H1 (cell line): ENCODE data around the gene CLIP3. TPM values are rescaled to one million over a fixed set of nuclear protein-coding genes. Genes with fewer than 3 reads are reported as not detected.

ENCODE experiments used
- CTCF ChIA-PET: fragments of 300-600 bp; sonication (Branson Sonifier 250); formaldehyde crosslinking; loops from one replicate; lab custom pipeline; 2021; ENCODE audit not compliant: partially characterized antibody; lab: Charles Lee
- POLR2A ChIA-PET: fragments of 300-600 bp; sonication (Branson Sonifier 250); formaldehyde crosslinking; loops from one replicate; lab custom pipeline; 2021; ENCODE audit warnings: inconsistent platforms; ENCODE audit not compliant: partially characterized antibody; lab: Charles Lee
- DNase-seq, 2 experiments: peaks; one replicate each; pipeline versions ENCODE4 v3.0.0 to v3.0.0-alpha.2; 2010 to 2022; ENCODE audit warnings: low spot score in 2 of 2, low read depth in 1 of 2, mixed read lengths in 1 of 2
- FAIRE-seq: peaks from 2 replicates; lab custom pipeline; 2011; peaks lifted over from hg19 to GRCh38; lab: Jason Lieb, UNC
- H2AFZ ChIP-seq: 2 replicates; pipeline ENCODE4 v1.8.1; 2012; ENCODE audit warnings: low read length, inconsistent platforms
- H2AK5ac ChIP-seq: 2 replicates; pipeline ENCODE4 v1.6.1; 2013; ENCODE audit warnings: low read depth, low read length
- H2BK120ac ChIP-seq: replicated peaks from 2 replicates; pipeline ENCODE3; 2013; ENCODE audit warnings: low read depth, low read length, inconsistent platforms
- H2BK12ac ChIP-seq: 2 replicates; pipeline ENCODE4 v1.6.1; 2013; ENCODE audit warnings: low read depth, low read length
- H2BK15ac ChIP-seq: 2 replicates; pipeline ENCODE4 v1.6.1; 2013; ENCODE audit warnings: low read length
- H2BK20ac ChIP-seq: 2 replicates; pipeline ENCODE4 v1.6.1; 2013; ENCODE audit warnings: low read length
- H2BK5ac ChIP-seq: 2 replicates; pipeline ENCODE4 v1.6.1; 2013; ENCODE audit warnings: low read depth, low read length
- H3K14ac ChIP-seq: 2 replicates; pipeline ENCODE4 v1.6.1; 2013; ENCODE audit warnings: inconsistent platforms; ENCODE audit not compliant: insufficient read length
- H3K18ac ChIP-seq: 2 replicates; pipeline ENCODE4 v1.6.1; 2013; ENCODE audit warnings: low read length; ENCODE audit errors: extremely low read depth
- H3K23ac ChIP-seq: 2 replicates; pipeline ENCODE4 v1.6.1; 2013; ENCODE audit warnings: inconsistent platforms; ENCODE audit not compliant: insufficient read length
- H3K23me2 ChIP-seq: 2 replicates; pipeline ENCODE4 v1.6.1; 2013; ENCODE audit warnings: low read depth, low read length
- H3K27ac ChIP-seq: 2 replicates; pipeline ENCODE4 v1.6.1; 2011; ENCODE audit warnings: low read depth, low read length, inconsistent platforms
- H3K27me3 ChIP-seq, 4 experiments: replicated peaks in 1 of 4; 1 replicate in 1 of 4; 2 replicates in 3 of 4; pipeline versions ENCODE4 v1.6.1 to v1.8.1; 2011 to 2013; ENCODE audit warnings: low read length in 3 of 4, mild to moderate bottlenecking in 3 of 4, inconsistent platforms in 2 of 4, mixed read lengths in 2 of 4, moderate library complexity in 1 of 4; ENCODE audit not compliant: control insufficient read depth in 3 of 4, insufficient read depth in 3 of 4; ENCODE audit errors: extremely low read depth in 1 of 4
- H3K36me3 ChIP-seq, 4 experiments: 2 replicates each; pipeline versions ENCODE4 v1.6.1 to v1.8.1; 2011 to 2013; ENCODE audit warnings: mild to moderate bottlenecking in 4 of 4, low read length in 3 of 4, moderate library complexity in 2 of 4, control low read depth in 1 of 4, inconsistent platforms in 1 of 4; ENCODE audit not compliant: insufficient read depth in 4 of 4, control insufficient read depth in 2 of 4
- H3K4ac ChIP-seq: replicated peaks from 2 replicates; pipeline ENCODE3; 2013; ENCODE audit warnings: low read length, low read depth, mixed read lengths, inconsistent platforms; ENCODE audit not compliant: insufficient read length
- H3K4me1 ChIP-seq, 4 experiments: replicated peaks in 1 of 4; 1 replicate in 1 of 4; 2 replicates in 3 of 4; pipeline versions ENCODE4 v1.6.1 to v1.8.1; 2011 to 2013; ENCODE audit warnings: low read length in 3 of 4, inconsistent platforms in 2 of 4, mixed read lengths in 1 of 4; ENCODE audit not compliant: insufficient read depth in 4 of 4, control insufficient read depth in 3 of 4
- H3K4me2 ChIP-seq, 2 experiments: 2 replicates each; pipeline versions ENCODE4 v1.6.1 to v1.8.1; 2011 to 2013; ENCODE audit warnings: low read depth in 2 of 2, low read length in 2 of 2, control low read depth in 1 of 2, inconsistent platforms in 1 of 2, mild to moderate bottlenecking in 1 of 2; ENCODE audit not compliant: insufficient read depth in 1 of 2
- H3K4me3 ChIP-seq, 4 experiments: fragments of 200-600, 300-600 bp in 1 of 4; sonication (generic), shearing (Covaris generic), sonication (Bioruptor Twin) in 1 of 4; 2 replicates each; pipeline versions ENCODE4 v1.5.1 to v1.8.1; 2011 to 2016; ENCODE audit warnings: low read length in 4 of 4, low read depth in 3 of 4, control low read depth in 2 of 4, inconsistent platforms in 2 of 4, mild to moderate bottlenecking in 2 of 4, mixed read lengths in 1 of 4, moderate library complexity in 1 of 4; ENCODE audit not compliant: insufficient read depth in 2 of 4; ENCODE audit errors: extremely low read depth in 1 of 4
- H3K56ac ChIP-seq: replicated peaks from 2 replicates; pipeline ENCODE3; 2013; ENCODE audit warnings: low read depth, mild to moderate bottlenecking, mixed read lengths, low read length, inconsistent platforms; ENCODE audit not compliant: insufficient read length
- H3K79me1 ChIP-seq: 2 replicates; pipeline ENCODE4 v1.6.1; 2013; ENCODE audit warnings: low read depth, low read length, control low read depth
- H3K79me2 ChIP-seq, 2 experiments: 2 replicates each; pipeline versions ENCODE4 v1.6.1 to v1.8.1; 2012 to 2013; ENCODE audit warnings: low read length in 2 of 2, mild to moderate bottlenecking in 2 of 2, inconsistent platforms in 1 of 2; ENCODE audit not compliant: insufficient read depth in 2 of 2, control insufficient read depth in 1 of 2
- H3K9ac ChIP-seq, 4 experiments: replicated peaks in 1 of 4; 1 replicate in 1 of 4; 2 replicates in 3 of 4; pipeline versions ENCODE4 v1.6.1 to v1.8.1; 2011 to 2013; ENCODE audit warnings: low read depth in 3 of 4, low read length in 3 of 4, control low read depth in 2 of 4, mild to moderate bottlenecking in 2 of 4, moderate library complexity in 2 of 4, inconsistent platforms in 1 of 4; ENCODE audit errors: extremely low read depth in 1 of 4
- H3K9me3 ChIP-seq, 2 experiments: 2 replicates each; pipeline versions ENCODE4 v1.6.1 to v1.8.1; 2012 to 2013; ENCODE audit warnings: mild to moderate bottlenecking in 2 of 2, moderate library complexity in 2 of 2, control low read depth in 1 of 2, inconsistent platforms in 1 of 2, low read depth in 1 of 2, low read length in 1 of 2, mixed read lengths in 1 of 2; ENCODE audit not compliant: insufficient read depth in 2 of 2
- H4K20me1 ChIP-seq, 2 experiments: replicated peaks in 1 of 2; 2 replicates each; pipeline versions ENCODE3 to v1.8.1; 2011 to 2013; ENCODE audit warnings: inconsistent platforms in 2 of 2, low read length in 2 of 2, mild to moderate bottlenecking in 1 of 2; ENCODE audit not compliant: insufficient read depth in 2 of 2, control insufficient read depth in 1 of 2
- H4K5ac ChIP-seq: 2 replicates; pipeline ENCODE4 v1.6.1; 2013; ENCODE audit warnings: low read length, low read depth, mixed read lengths, inconsistent platforms; ENCODE audit not compliant: insufficient read length
- H4K8ac ChIP-seq: 2 replicates; pipeline ENCODE4 v1.8.0; 2013; ENCODE audit warnings: mild to moderate bottlenecking, moderate library complexity, low read length, inconsistent platforms; ENCODE audit not compliant: insufficient read depth; ENCODE audit errors: extremely low read depth
- H4K91ac ChIP-seq: replicated peaks from 2 replicates; pipeline ENCODE3; 2013; ENCODE audit warnings: low read length, mixed read lengths, inconsistent platforms; ENCODE audit not compliant: insufficient read length
- CTCF ChIP-seq, 3 experiments: IDR thresholded peaks; 1 replicate in 2 of 3; 2 replicates in 1 of 3; pipeline versions ENCODE4 v1.5.1 to v1.6.1; 2011; ENCODE audit warnings: low read length in 3 of 3, mild to moderate bottlenecking in 3 of 3, inconsistent platforms in 2 of 3, low read depth in 1 of 3, moderate library complexity in 1 of 3; ENCODE audit not compliant: insufficient read depth in 1 of 3; ENCODE audit errors: control extremely low read depth in 1 of 3
- EZH2 ChIP-seq: fragments of 200-600 bp; sonication (generic); IDR thresholded peaks from 2 replicates; pipeline ENCODE4 v1.7.1; 2012; ENCODE audit warnings: low read depth, mild to moderate bottlenecking, moderate library complexity, low read length, inconsistent platforms; ENCODE audit not compliant: severe bottlenecking
- GABPA ChIP-seq: IDR thresholded peaks from 2 replicates; pipeline ENCODE4 v1.6.1; 2011; ENCODE audit warnings: mild to moderate bottlenecking, low read length, moderate library complexity, borderline replicate concordance; ENCODE audit not compliant: insufficient read depth
- HDAC6 ChIP-seq: IDR thresholded peaks from one replicate; pipeline ENCODE4 v1.7.1; 2012; ENCODE audit warnings: low read depth, mild to moderate bottlenecking, inconsistent platforms, low read length, moderate library complexity
- JUN ChIP-seq: IDR thresholded peaks from 2 replicates; pipeline ENCODE4 v1.6.1; 2011; ENCODE audit warnings: low read depth, mild to moderate bottlenecking, improper control_type of control experiment, low read length
- JUND ChIP-seq: IDR thresholded peaks from 2 replicates; pipeline ENCODE4 v1.6.1; 2011; ENCODE audit warnings: mild to moderate bottlenecking, improper control_type of control experiment, low read length
- KDM4A ChIP-seq: IDR thresholded peaks from one replicate; pipeline ENCODE4 v1.7.1; 2012; ENCODE audit warnings: low read depth, mild to moderate bottlenecking, moderate library complexity, low read length, inconsistent platforms; ENCODE audit not compliant: severe bottlenecking
- POU5F1 ChIP-seq: IDR thresholded peaks from 2 replicates; pipeline ENCODE4 v1.6.1; 2011; ENCODE audit warnings: low read depth, mild to moderate bottlenecking, low read length, moderate library complexity
- RAD21 ChIP-seq, 2 experiments: IDR thresholded peaks in 1 of 2; conservative IDR thresholded peaks in 1 of 2; 2 replicates each; pipeline ENCODE4 v1.6.1; 2011; ENCODE audit warnings: low read depth in 2 of 2, low read length in 2 of 2, improper control_type of control experiment in 1 of 2, inconsistent platforms in 1 of 2, mild to moderate bottlenecking in 1 of 2, moderate library complexity in 1 of 2
- SIN3A ChIP-seq, 2 experiments: IDR thresholded peaks in 1 of 2; conservative IDR thresholded peaks in 1 of 2; 2 replicates each; pipeline ENCODE4 v1.6.1; 2011 to 2012; ENCODE audit warnings: low read length in 2 of 2, improper control_type of control experiment in 1 of 2, low read depth in 1 of 2, mild to moderate bottlenecking in 1 of 2
- WGBS, 2 experiments: shearing (Covaris generic) in 1 of 2; methylation state at CpG; one replicate each; pipeline versions ENCODE4 v1.1.6 to v1.1.7; 2013 to 2015; ENCODE audit warnings: low lambda C conversion rate in 2 of 2, mixed read lengths in 2 of 2, inconsistent platforms in 1 of 2, low coverage in 1 of 2, missing lambda C conversion rate in 1 of 2; ENCODE audit not compliant: insufficient replicate concordance in 2 of 2, insufficient coverage in 1 of 2, insufficient read length in 1 of 2; ENCODE audit errors: extremely low coverage in 1 of 2, missing lambda C conversion rate in 1 of 2; 5-methylcytosine and 5-hydroxymethylcytosine counted together
- polyA plus RNA-seq, 7 experiments: library from polyadenylated mRNA; depleted of rRNA in 3 of 7; stranded (reverse) in 5 of 7; unstranded in 2 of 7; fragments of >200 nt in 5 of 7; fragments of 200-250 nt in 2 of 7; gene quantifications; 1 replicate in 5 of 7; 2 replicates in 1 of 7; 4 replicates in 1 of 7; pipeline versions ENCODE4 v1.2.1 to v1.2.3, GENCODE V29; 2011 to 2013; ENCODE audit warnings: missing spikeins in 2 of 7, mixed read lengths in 2 of 7
- total RNA-seq: library from RNA; stranded (reverse); fragmentation: NEBNext Ultra II Directional; extraction: Animal tissue kit (Norgen Biotek cat#: 25700); gene quantifications from 2 replicates; pipeline ENCODE4 v1.2.1, GENCODE V29; 2021

Gene CLIP3
- total and polyA plus RNA-seq, 2 of the 8 experiments (the other 6 are each of a cell fraction or from before 2014, with no cell fraction given): 5.9 to 21.7 TPM

- Histone ChIP-seq H3K79me1 (no peaks in the 10 kb centered on the region), H2BK5ac (no peak overlapping the region), H2AFZ (no peak overlapping the region), H3K23ac (no peak overlapping the region), H3K18ac (no peak overlapping the region), H2BK120ac (no peak overlapping the region), H3K23me2 (no peaks in the 10 kb centered on the region), H2BK15ac (no peak overlapping the region), H3K4me2 (no peak overlapping the region), H3K4me1 (no peaks in the 10 kb centered on the region), H4K8ac (no peak overlapping the region), H2BK20ac (no peak overlapping the region), H3K27ac (no peak overlapping the region), H4K91ac (no peak overlapping the region), H3K56ac (no peak overlapping the region), H4K5ac (no peak overlapping the region), H3K79me2 (no peaks in the 10 kb centered on the region), H2BK12ac (no peak overlapping the region), H3K9ac (no peak overlapping the region), H3K4ac (no peak overlapping the region), H3K9me3 (no peaks in the 10 kb centered on the region), H3K14ac (no peak overlapping the region), H2AK5ac (no peak overlapping the region), H3K36me3 (peaks cover 31 to 64% (median 46%) of the 10 kb centered on the region in 4 experiments), H3K4me3 (no peak overlapping the region), H4K20me1 (peaks cover 0 to 7% of the 10 kb centered on the region in 2 experiments), H3K27me3 (no peaks in the 10 kb centered on the region)
- ChIA-PET CTCF (interaction anchor here (0.9 kb wide), 1 partner anchor 18 kb away, joined by 3 read pairs; no protein-coding TSS in a partner anchor), POLR2A (no interaction called here)
- TF ChIP-seq JUND: no peak
- TF ChIP-seq POU5F1: no peak
- TF ChIP-seq EZH2: no peak
- no peak for TF ChIP-seq JUN
- TF ChIP-seq RAD21 (IDR thresholded peaks at IDR 0.05 in 1 of 2, conservative IDR thresholded peaks at IDR 0.05 in 1 of 2; ENCODE audit: low read depth in 2 of 2, low read length in 2 of 2): no peak
- no peak for TF ChIP-seq GABPA
- no peak for TF ChIP-seq KDM4A
- no peak for TF ChIP-seq SIN3A (conservative IDR thresholded peaks at IDR 0.05 in 1 of 2, IDR thresholded peaks at IDR 0.05 in 1 of 2; ENCODE audit: low read depth in 1 of 2, low read length in 2 of 2)
- no peak for TF ChIP-seq CTCF (IDR thresholded peaks at IDR 0.05; ENCODE audit: control extremely low read depth in 1 of 3, insufficient read depth in 1 of 3, low read depth in 1 of 3, low read length in 3 of 3)
- TF ChIP-seq HDAC6: no peak
- DNase-seq (no peak), FAIRE-seq (peak; percentile 28)
- WGBS, 2 experiments: 87% methylated on average over 3 of the region's 3 CpGs; no CpG with 5 or more reads in 1 of the 2 experiments
Observed at GRCh38 chr19:36079389-36079945, 46.8 kb upstream of the CLIP3 start.
